ENCODE data around the gene LAYN.

Gene LAYN

GRCh38 chr11:111562692-111563389 is 22.3 kb downstream of the LAYN start:
- DNase-seq, result no peak

GRCh38 chr11:111565114-111565720 is 24.7 kb downstream of the LAYN start:
- peak; percentile 54 for DNase-seq

- no peak for DNase-seq
Observed at GRCh38 chr11:111566324-111566723, 25.8 kb downstream of the LAYN start.

GRCh38 chr11:111569476-111569875 is 29.0 kb downstream of the LAYN start:
- no peak for DNase-seq

GRCh38 chr11:111570796-111571195 is 30.3 kb downstream of the LAYN start:
- no peak for DNase-seq

GRCh38 chr11:111571829-111572501 is 31.4 kb downstream of the LAYN start:
- DNase-seq, result no peak

GRCh38 chr11:111572581-111572980 is 32.1 kb downstream of the LAYN start:
- DNase-seq, result no peak

GRCh38 chr11:111573821-111574249 is 33.3 kb downstream of the LAYN start:
- no peak for DNase-seq

GRCh38 chr11:111574373-111575225 is 34.1 kb downstream of the LAYN start:
- DNase-seq, result no peak

- DNase-seq, result no peak
Observed at GRCh38 chr11:111575740-111576139, 35.2 kb downstream of the LAYN start.

- no peak for DNase-seq
Observed at GRCh38 chr11:111577821-111578220, 37.3 kb downstream of the LAYN start.

GRCh38 chr11:111581341-111581740 is 40.8 kb downstream of the LAYN start:
- DNase-seq, result no peak

- DNase-seq, result no peak
Observed at GRCh38 chr11:111582163-111582562, 41.6 kb downstream of the LAYN start.

GRCh38 chr11:111582881-111583280 is 42.4 kb downstream of the LAYN start:
- DNase-seq, result no peak

- no peak for DNase-seq
Observed at GRCh38 chr11:111585371-111585770, 44.9 kb downstream of the LAYN start.

GRCh38 chr11:111586388-111586831 is 45.9 kb downstream of the LAYN start:
- DNase-seq, result no peak

- no peak for DNase-seq
Observed at GRCh38 chr11:111589114-111589513, 48.6 kb downstream of the LAYN start.

GRCh38 chr11:111589886-111590499 is 49.5 kb downstream of the LAYN start:
- no peak for DNase-seq

- no peak for DNase-seq
Observed at GRCh38 chr11:111591187-111591960, 50.9 kb downstream of the LAYN start.

GRCh38 chr11:111592491-111592890 is 52.0 kb downstream of the LAYN start:
- DNase-seq, result no peak

GRCh38 chr11:111596319-111596718 is 55.8 kb downstream of the LAYN start:
- no peak for DNase-seq

GRCh38 chr11:111598148-111598547 is 57.6 kb downstream of the LAYN start:
- DNase-seq, result no peak

Data from stimulated activated CD4-positive, alpha-beta T cell treated with anti-CD3 and anti-CD28 coated beads, Interleukin-12 subunit alpha, Interleukin-12 subunit beta, amount 100 ng/mL, for 4 hours (primary cell).